Activated gamma-delta T cell (primary cell): ENCODE measurements around the gene IKBIP.
"Not testable (repeated sequence)": the region's sequence is repeated elsewhere in the genome, so short reads cannot be mapped to it uniquely, and the experiment has no call there.

Experiments used
- DNase-seq: peaks from one replicate; lab custom pipeline; 2025; lab: John Stamatoyannopoulos, UW
- total RNA-seq, 2 donors: gene quantifications; one replicate each; lab custom pipeline; 2026; lab: John Stamatoyannopoulos, UW

The IKBIP gene
- total RNA-seq: 17.5 to 19.5 reads per million in 2 donors

- DNase-seq: peak; percentile 94
Observed at GRCh38 chr12:98644712-98645571, at the start of gene IKBIP, which contains the start of gene APAF1. Gene IKBIP, minus strand, starts transcription at chr12:98644788. Its CDS starts 87 bp downstream, at chr12:98644701. Gene APAF1, plus strand, starts transcription at chr12:98645290. Its CDS starts 3,070 bp downstream, at chr12:98648360.

- DNase-seq: no peak
Observed at GRCh38 chr12:98691351-98691750, 46.8 kb upstream of the IKBIP start.

GRCh38 chr12:98686603-98687002, 42.0 kb upstream of the IKBIP start:
- no peak for DNase-seq

- no peak for DNase-seq
Observed at GRCh38 chr12:98684199-98684598, 39.6 kb upstream of the IKBIP start.

- DNase-seq: no peak
Observed at GRCh38 chr12:98679611-98680005, 35.0 kb upstream of the IKBIP start.

GRCh38 chr12:98678946-98679610, 34.5 kb upstream of the IKBIP start:
- no peak for DNase-seq

GRCh38 chr12:98678236-98678945, 33.8 kb upstream of the IKBIP start:
- no peak for DNase-seq

GRCh38 chr12:98674841-98675240, 30.3 kb upstream of the IKBIP start:
- DNase-seq: no peak

- no peak for DNase-seq
Observed at GRCh38 chr12:98671459-98671858, 26.9 kb upstream of the IKBIP start.

GRCh38 chr12:98669751-98670150, 25.2 kb upstream of the IKBIP start:
- DNase-seq: no peak

GRCh38 chr12:98660521-98660920, 15.9 kb upstream of the IKBIP start:
- DNase-seq: no peak

- DNase-seq: no peak
Observed at GRCh38 chr12:98656289-98657101, 11.9 kb upstream of the IKBIP start.

- DNase-seq: no peak
Observed at GRCh38 chr12:98653866-98654493, 9.4 kb upstream of the IKBIP start.

- DNase-seq: no peak
Observed at GRCh38 chr12:98651328-98651727, 6.7 kb upstream of the IKBIP start.

GRCh38 chr12:98646294-98647090, 1.9 kb upstream of the IKBIP start:
- DNase-seq: no peak

- no peak for DNase-seq
Observed at GRCh38 chr12:98645572-98646067, 1.0 kb upstream of the IKBIP start.

GRCh38 chr12:98644433-98644711, 216 bp downstream of the IKBIP start:
- no peak for DNase-seq

- DNase-seq: not testable (repeated sequence)
Observed at GRCh38 chr12:98642801-98643200, 1.8 kb downstream of the IKBIP start.

GRCh38 chr12:98639491-98639890, 5.1 kb downstream of the IKBIP start:
- DNase-seq: no peak

- no peak for DNase-seq
Observed at GRCh38 chr12:98638009-98638408, 6.6 kb downstream of the IKBIP start.
